K562 (cell line): Measurements from ENCODE around the gene WDR72. TPM values are rescaled to one million over a fixed set of nuclear protein-coding genes. Genes with fewer than 3 reads are reported as not detected.

ENCODE experiments used
- HDAC8 ChIP-seq: fragments of 450-650 bp; IDR thresholded peaks from 2 replicates; pipeline ENCODE4 v1.6.1; 2016; ENCODE audit warnings: mild to moderate bottlenecking, missing genetic modification characterization, moderate library complexity, missing compliant biosample characterization
- KHSRP ChIP-seq: fragments of 450-650 bp; IDR thresholded peaks from 2 replicates; pipeline ENCODE4 v1.6.1; 2017
- MTA2 ChIP-seq: fragments of 450-650 bp; IDR thresholded peaks from 2 replicates; pipeline ENCODE4 v1.6.1; 2016; ENCODE audit warnings: low read depth
- OTX1 ChIP-seq: fragments of 450-650 bp; formaldehyde crosslinking; IDR thresholded peaks from 2 replicates; pipeline ENCODE4 v1.4.0; 2022; ENCODE audit warnings: mild to moderate bottlenecking
- RBBP5 ChIP-seq: fragments of 200-600 bp; sonication (generic); IDR thresholded peaks from 2 replicates; pipeline ENCODE4 v1.6.1; 2012; ENCODE audit warnings: borderline replicate concordance, mild to moderate bottlenecking, low read length, control low read depth, inconsistent platforms; ENCODE audit not compliant: insufficient read depth, poor library complexity, severe bottlenecking
- UBTF ChIP-seq, 2 experiments: IDR thresholded peaks; 2 replicates each; pipeline ENCODE4 v1.6.1; 2012; ENCODE audit warnings: improper control_type of control experiment in 2 of 2, low read depth in 2 of 2, low read length in 2 of 2, borderline replicate concordance in 1 of 2
- ZBTB17 ChIP-seq: fragments of 450-650 bp; formaldehyde crosslinking; IDR thresholded peaks from 2 replicates; pipeline ENCODE4 v1.4.0; 2020; ENCODE audit warnings: mild to moderate bottlenecking
- ZBTB7A ChIP-seq: IDR thresholded peaks from 2 replicates; pipeline ENCODE4 v1.6.1; 2011; ENCODE audit warnings: low read depth, mild to moderate bottlenecking, low read length, moderate library complexity, borderline replicate concordance; ENCODE audit not compliant: control insufficient read depth
- ZFP36 ChIP-seq: fragments of 150-350 bp; IDR thresholded peaks from 2 replicates; pipeline ENCODE4 v1.6.1; 2018; ENCODE audit warnings: low read length, low read depth; ENCODE audit not compliant: partially characterized antibody
- ZNF24 ChIP-seq: fragments of 450-650 bp; IDR thresholded peaks from 2 replicates; pipeline ENCODE4 v1.6.1; 2016
- polyA plus RNA-seq, 8 experiments: library from polyadenylated mRNA; depleted of rRNA in 4 of 8; stranded (reverse) in 5 of 8; unstranded in 3 of 8; fragments of >200 nt; fragmentation: Nextera tagmentation in 2 of 8; fragmentation: Illumina TruSeq in 1 of 8; extraction: Ambion mirVana in 2 of 8; extraction: Trizol in 1 of 8; gene quantifications; 2 replicates each; pipeline versions ENCODE4 v1.2.1 to v1.2.3, GENCODE V29; 2011 to 2014; ENCODE audit warnings: inconsistent platforms in 1 of 8, missing spikeins in 1 of 8
- total RNA-seq, 7 experiments: library from RNA; depleted of rRNA in 6 of 7; stranded (reverse); fragments of >200 nt in 6 of 7; fragmentation: Illumina TruSeq in 2 of 7; extraction: Trizol in 2 of 7; gene quantifications; 2 replicates each; pipeline versions ENCODE4 v1.2.1 to v1.2.3, GENCODE V29; 2011 to 2021; ENCODE audit warnings: low replicate concordance in 1 of 7
- TF ChIP-seq, protein P1 (sequence below): fragments of 250-450 bp; sonication (Bioruptor Pico); IDR thresholded peaks from 2 replicates; pipeline ENCODE4 v1.5.1; 2021; ENCODE audit warnings: mild to moderate bottlenecking
- TF ChIP-seq, protein P2 (sequence below): fragments of 450-650 bp; formaldehyde crosslinking; IDR thresholded peaks from 2 replicates; pipeline ENCODE4 v1.4.0; 2020; ENCODE audit warnings: mild to moderate bottlenecking, mixed read lengths

WDR72 gene
- total and polyA plus RNA-seq, 9 of the 15 experiments (the other 6 are each of a cell fraction or from before 2014, with no cell fraction given), result 0.01 TPM; not detected in 8

DNA sequence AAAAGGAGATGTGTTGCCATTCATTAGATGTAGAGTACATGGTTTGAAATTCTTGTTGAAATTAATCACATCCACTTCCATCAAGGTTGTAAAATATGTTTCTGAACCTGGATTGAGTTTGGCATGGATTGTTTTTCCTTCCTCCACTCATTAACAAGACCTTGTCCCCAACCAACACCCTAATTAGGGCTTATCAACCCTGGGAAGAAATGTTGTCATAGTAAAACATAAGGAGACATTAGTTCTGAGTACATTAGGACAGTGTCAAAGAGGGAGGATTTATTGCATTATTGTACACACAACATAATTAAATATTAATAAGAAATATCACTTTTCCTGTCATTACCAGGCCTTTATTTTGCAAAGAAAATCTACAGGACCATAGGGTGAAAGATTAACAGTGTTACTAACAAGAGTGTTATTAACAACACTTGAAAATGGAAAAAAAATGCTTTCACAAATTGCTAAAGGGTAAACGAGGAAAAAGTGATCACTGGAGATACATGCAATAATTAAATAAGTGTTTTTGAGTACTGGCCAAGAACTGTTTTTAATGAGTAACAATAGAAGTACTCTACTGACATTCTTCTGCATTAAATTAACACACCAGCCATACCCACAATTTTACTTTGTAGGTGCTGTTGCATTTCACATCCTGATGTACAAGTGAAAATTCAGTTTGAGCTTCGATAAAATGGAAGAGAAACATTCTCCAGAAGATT, 30.4 kb upstream of the WDR72 start (continued):
- TF ChIP-seq ZBTB7A (no peak), MTA2 (no peak), ZBTB17 (CRISPR knock-in tag) (no peak), OTX1 (CRISPR knock-in tag) (no peak), HDAC8 (tag) (no peak), RBBP5 (no peak), KHSRP (no peak), UBTF (IDR thresholded peaks at IDR 0.05; ENCODE audit: borderline replicate concordance in 1 of 2, low read depth in 2 of 2, low read length in 2 of 2) (no peak), ZFP36 (no peak), ZNF24 (no peak)
- TF ChIP-seq, protein P1, sequence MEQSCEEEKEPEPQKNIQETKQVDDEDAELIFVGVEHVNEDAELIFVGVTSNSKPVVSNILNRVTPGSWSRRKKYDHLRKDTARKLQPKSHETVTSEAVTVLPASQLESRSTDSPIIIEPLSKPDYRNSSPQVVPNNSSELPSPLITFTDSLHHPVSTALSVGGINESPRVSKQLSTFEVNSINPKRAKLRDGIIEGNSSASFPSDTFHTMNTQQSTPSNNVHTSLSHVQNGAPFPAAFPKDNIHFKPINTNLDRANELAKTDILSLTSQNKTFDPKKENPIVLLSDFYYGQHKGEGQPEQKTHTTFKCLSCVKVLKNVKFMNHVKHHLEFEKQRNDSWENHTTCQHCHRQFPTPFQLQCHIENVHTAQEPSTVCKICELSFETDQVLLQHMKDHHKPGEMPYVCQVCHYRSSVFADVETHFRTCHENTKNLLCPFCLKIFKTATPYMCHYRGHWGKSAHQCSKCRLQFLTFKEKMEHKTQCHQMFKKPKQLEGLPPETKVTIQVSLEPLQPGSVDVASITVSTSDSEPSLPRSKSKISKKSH (CRISPR knock-in tag), result no peak
- TF ChIP-seq, protein P2, sequence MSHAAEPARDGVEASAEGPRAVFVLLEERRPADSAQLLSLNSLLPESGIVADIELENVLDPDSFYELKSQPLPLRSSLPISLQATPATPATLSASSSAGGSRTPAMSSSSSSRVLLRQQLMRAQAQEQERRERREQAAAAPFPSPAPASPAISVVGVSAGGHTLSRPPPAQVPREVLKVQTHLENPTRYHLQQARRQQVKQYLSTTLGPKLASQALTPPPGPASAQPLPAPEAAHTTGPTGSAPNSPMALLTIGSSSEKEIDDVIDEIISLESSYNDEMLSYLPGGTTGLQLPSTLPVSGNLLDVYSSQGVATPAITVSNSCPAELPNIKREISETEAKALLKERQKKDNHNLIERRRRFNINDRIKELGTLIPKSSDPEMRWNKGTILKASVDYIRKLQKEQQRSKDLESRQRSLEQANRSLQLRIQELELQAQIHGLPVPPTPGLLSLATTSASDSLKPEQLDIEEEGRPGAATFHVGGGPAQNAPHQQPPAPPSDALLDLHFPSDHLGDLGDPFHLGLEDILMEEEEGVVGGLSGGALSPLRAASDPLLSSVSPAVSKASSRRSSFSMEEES, result no peak
